Measurements from ENCODE around the gene WDR43. TPM values are rescaled to one million over a fixed set of nuclear protein-coding genes. Genes with fewer than 3 reads are reported as not detected.
A peak's percentile ranks its signal among the peaks of the same experiment; 100 is the strongest.

The WDR43 gene
- total and polyA plus RNA-seq, 2 donors, result 15.6 to 49.0 TPM

DNA sequence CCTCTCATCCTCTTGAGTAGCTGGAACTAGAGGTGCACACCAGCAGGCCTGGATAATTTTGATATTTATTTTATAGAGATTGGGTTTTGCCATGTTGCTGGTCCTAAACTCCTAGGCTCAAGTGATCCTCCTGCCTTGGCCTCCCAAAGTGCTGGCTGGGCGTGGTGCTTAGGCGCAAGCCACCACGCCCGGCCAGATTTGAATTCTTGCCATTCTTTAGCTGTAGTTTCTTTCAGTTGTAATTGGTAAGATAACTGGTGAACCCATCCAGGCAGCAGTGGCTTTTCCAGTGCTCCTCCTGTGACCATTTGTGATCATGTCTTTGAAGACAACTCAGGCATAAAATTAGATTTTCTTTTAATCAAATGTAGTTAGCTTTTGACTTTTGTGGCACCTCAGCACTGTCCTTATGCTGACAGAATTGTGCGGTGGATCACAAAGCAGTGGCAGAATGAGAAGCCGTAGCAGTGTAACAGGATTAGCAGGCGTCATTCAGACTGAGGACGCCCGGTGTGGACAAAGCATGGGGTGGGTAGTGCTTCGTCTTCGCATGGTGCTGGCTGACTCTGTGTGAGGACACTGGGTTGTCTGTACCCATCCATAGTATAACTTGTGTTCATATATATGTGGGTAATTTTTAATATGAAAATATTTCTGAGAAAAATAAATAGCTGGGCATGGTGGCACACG lies 56.6 kb downstream of the WDR43 start:
- Histone ChIP-seq H3K4me1 (ENCODE audit: control insufficient read depth in 2 of 2, insufficient read depth in 2 of 2, low read length in 2 of 2) (peaks cover 0 to 2% of the 10 kb centered on the region in 2 donors), H3K36me3 (ENCODE audit: control insufficient read depth in 2 of 2, insufficient read depth in 2 of 2, low read length in 1 of 2) (peaks cover 16 to 27% of the 10 kb centered on the region in 2 donors), H3K27ac (ENCODE audit: low read depth in 1 of 2, low read length in 1 of 2) (no peak overlapping the region), H3K9me3 (ENCODE audit: control insufficient read depth in 2 of 2, insufficient read depth in 1 of 2, low read length in 1 of 2) (no peaks in the 10 kb centered on the region), H3K4me3 (ENCODE audit: low read length in 2 of 2) (no peak overlapping the region), H3K27me3 (ENCODE audit: control insufficient read depth in 2 of 2, insufficient read depth in 1 of 2, low read length in 1 of 2) (no peaks in the 10 kb centered on the region)
- 97% methylated on average over 12 of the region's 12 CpGs for WGBS
- DNase-seq (ENCODE audit: low read depth in 6 of 9, low spot score in 9 of 9), result no peak

DNA sequence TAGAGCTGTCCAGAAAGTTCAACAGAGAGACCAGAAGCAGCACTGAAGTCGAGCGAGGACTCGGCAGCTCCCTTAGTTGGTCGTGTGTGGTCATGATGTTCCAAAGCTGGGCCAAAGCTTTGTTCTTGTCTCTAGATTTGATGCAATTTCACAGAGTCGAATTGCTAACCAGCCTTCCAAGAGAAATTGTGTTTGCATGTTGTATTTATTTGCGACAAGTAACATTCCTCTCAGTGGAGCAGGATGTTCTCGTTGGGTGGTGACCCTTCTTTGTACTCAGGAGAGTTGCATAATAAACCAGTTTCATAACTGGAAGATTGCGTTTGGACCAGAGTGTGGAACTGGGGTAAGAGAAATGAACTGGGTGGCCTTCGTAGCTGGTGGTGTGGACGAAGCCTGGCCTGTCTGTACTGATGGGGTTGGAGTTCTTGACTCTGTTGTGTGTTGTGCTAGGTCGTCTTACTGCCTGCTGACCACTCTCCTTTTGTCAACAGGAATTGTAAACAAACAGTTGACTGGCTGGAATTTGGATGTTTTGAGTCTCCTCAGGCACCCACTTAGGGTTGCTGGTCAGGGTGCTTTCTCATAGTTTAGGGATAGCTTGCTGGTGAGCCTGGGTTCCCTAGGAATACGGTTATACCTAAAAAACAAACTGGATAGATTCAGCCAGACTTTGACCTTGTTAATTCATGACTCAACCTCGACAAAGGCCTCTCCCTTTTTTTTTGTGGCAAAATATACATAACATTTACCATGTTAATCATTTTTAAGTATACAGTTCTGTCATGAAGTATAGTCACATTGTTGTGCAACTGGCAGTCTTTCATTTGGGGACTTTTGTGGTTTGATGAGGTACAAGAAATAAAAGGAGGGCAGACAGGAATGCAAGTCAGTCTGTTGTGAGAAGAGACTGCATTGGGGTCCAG lies 57.7 kb downstream of the WDR43 start:
- H3K9me3 ChIP-seq (ENCODE audit: control insufficient read depth in 2 of 2, insufficient read depth in 1 of 2, low read length in 1 of 2), result no peaks in the 10 kb centered on the region
- DNase-seq (ENCODE audit: low read depth in 6 of 9, low spot score in 9 of 9), result no peak
- 86% methylated on average over 13 of the region's 13 CpGs for WGBS

DNA sequence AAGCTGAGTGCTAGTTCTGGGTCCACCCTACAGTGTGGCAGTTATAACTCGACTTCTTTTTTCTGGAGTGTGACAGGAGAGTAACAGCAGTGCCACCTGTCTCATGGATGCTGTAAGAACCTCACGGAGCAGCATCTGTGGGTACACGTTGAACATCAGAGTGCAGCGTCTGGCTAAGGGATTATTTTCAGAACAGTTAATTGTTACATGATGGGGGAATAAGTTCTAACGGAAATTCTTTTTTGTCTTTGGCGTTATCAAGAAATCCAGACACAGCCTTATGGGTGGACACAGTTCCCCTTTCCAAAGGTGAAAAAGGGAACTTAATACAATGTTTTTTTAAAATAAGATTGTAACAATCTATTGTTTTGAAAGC lies 58.4 kb downstream of the WDR43 start:
- Histone ChIP-seq H3K36me3 (ENCODE audit: control insufficient read depth in 2 of 2, insufficient read depth in 2 of 2, low read length in 1 of 2) (peaks cover 10 to 15% of the 10 kb centered on the region in 2 donors), H3K27ac (ENCODE audit: low read depth in 1 of 2, low read length in 1 of 2) (no peak overlapping the region), H3K9me3 (ENCODE audit: control insufficient read depth in 2 of 2, insufficient read depth in 1 of 2, low read length in 1 of 2) (no peaks in the 10 kb centered on the region), H3K27me3 (ENCODE audit: control insufficient read depth in 2 of 2, insufficient read depth in 1 of 2, low read length in 1 of 2) (no peaks in the 10 kb centered on the region), H3K4me1 (ENCODE audit: control insufficient read depth in 2 of 2, insufficient read depth in 2 of 2, low read length in 2 of 2) (peaks cover 0 to 2% of the 10 kb centered on the region in 2 donors), H3K4me3 (ENCODE audit: low read length in 2 of 2) (no peak overlapping the region)
- WGBS, result 8% methylated on average over 6 of the region's 6 CpGs
- DNase-seq (ENCODE audit: low read depth in 6 of 9, low spot score in 9 of 9), result peak in 2 of 9 donors; percentile 21 to 44

More for the DNA sequence above, 57.7 kb downstream of the WDR43 start:
- Histone ChIP-seq H3K27ac (ENCODE audit: low read depth in 1 of 2, low read length in 1 of 2) (no peak overlapping the region), H3K4me1 (ENCODE audit: control insufficient read depth in 2 of 2, insufficient read depth in 2 of 2, low read length in 2 of 2) (peaks cover 0 to 2% of the 10 kb centered on the region in 2 donors), H3K36me3 (ENCODE audit: control insufficient read depth in 2 of 2, insufficient read depth in 2 of 2, low read length in 1 of 2) (peaks cover 10 to 17% of the 10 kb centered on the region in 2 donors), H3K27me3 (ENCODE audit: control insufficient read depth in 2 of 2, insufficient read depth in 1 of 2, low read length in 1 of 2) (no peaks in the 10 kb centered on the region), H3K4me3 (ENCODE audit: low read length in 2 of 2) (no peak overlapping the region)

DNA sequence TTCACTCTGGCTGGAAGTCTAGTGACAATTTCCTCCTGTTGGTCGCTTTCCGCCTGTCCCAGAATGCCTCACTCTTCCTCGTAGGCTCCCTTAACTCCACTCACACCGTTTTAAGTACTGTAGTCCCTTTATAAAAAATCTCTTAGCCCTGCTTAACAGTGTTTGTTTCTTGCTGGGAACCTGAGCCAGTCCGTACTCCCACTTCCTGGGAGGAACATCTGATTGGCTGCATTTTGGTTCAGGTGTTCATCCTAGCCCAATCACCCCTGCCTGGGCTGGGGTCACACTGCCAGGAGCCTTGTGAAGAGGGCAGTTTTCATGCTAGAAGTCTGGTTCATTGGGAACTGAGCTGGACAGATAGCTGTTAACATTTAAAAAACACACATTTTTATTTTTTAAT lies 61.0 kb downstream of the WDR43 start:
- H3K27me3 ChIP-seq (ENCODE audit: control insufficient read depth in 2 of 2, insufficient read depth in 1 of 2, low read length in 1 of 2), result no peaks in the 10 kb centered on the region
- H3K27ac ChIP-seq (ENCODE audit: low read depth in 1 of 2, low read length in 1 of 2), result no peak overlapping the region
- no peaks in the 10 kb centered on the region for H3K36me3 ChIP-seq (ENCODE audit: control insufficient read depth in 2 of 2, insufficient read depth in 2 of 2, low read length in 1 of 2)
- no peaks in the 10 kb centered on the region for H3K9me3 ChIP-seq (ENCODE audit: control insufficient read depth in 2 of 2, insufficient read depth in 1 of 2, low read length in 1 of 2)
- H3K4me3 ChIP-seq (ENCODE audit: low read length in 2 of 2), result no peak overlapping the region
- H3K4me1 ChIP-seq (ENCODE audit: control insufficient read depth in 2 of 2, insufficient read depth in 2 of 2, low read length in 2 of 2), result peaks cover 2 to 4% of the 10 kb centered on the region in 2 donors
- DNase-seq (ENCODE audit: low read depth in 6 of 9, low spot score in 9 of 9), result no peak
- 94% methylated on average over 5 of the region's 5 CpGs for WGBS

DNA sequence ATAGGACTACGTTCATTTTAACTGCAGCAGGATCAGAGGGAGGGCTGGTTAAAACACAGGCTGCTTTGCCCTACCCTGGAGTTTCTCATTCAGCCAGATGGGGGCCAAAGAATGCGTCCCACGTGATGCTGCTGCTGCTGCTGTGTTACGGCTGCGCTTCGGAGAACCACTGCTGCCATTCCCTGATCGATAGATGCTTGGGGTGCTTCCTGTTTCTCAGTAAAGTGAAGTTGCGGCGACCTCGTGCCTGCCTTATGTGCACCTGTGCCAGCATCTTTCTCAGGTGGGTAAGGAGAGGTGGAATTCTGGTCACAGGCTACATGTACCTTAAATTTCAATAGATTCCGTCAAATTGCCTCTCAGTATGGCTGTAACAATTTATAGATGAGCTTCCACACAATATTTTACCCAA lies 62.0 kb downstream of the WDR43 start:
- no peaks in the 10 kb centered on the region for H3K27me3 ChIP-seq (ENCODE audit: control insufficient read depth in 2 of 2, insufficient read depth in 1 of 2, low read length in 1 of 2)
- H3K27ac ChIP-seq (ENCODE audit: low read depth in 1 of 2, low read length in 1 of 2), result no peak overlapping the region
- H3K4me3 ChIP-seq (ENCODE audit: low read length in 2 of 2), result no peak overlapping the region
- no peaks in the 10 kb centered on the region for H3K36me3 ChIP-seq (ENCODE audit: control insufficient read depth in 2 of 2, insufficient read depth in 2 of 2, low read length in 1 of 2)
- WGBS, result 27% methylated on average over 11 of the region's 11 CpGs
- no peaks in the 10 kb centered on the region for H3K9me3 ChIP-seq (ENCODE audit: control insufficient read depth in 2 of 2, insufficient read depth in 1 of 2, low read length in 1 of 2)
- H3K4me1 ChIP-seq (ENCODE audit: control insufficient read depth in 2 of 2, insufficient read depth in 2 of 2, low read length in 2 of 2), result peaks cover 2 to 4% of the 10 kb centered on the region in 2 donors
- DNase-seq (ENCODE audit: low read depth in 6 of 9, low spot score in 9 of 9), result peak in 5 of 9 donors; percentile 12 to 45 (median 26)

DNA sequence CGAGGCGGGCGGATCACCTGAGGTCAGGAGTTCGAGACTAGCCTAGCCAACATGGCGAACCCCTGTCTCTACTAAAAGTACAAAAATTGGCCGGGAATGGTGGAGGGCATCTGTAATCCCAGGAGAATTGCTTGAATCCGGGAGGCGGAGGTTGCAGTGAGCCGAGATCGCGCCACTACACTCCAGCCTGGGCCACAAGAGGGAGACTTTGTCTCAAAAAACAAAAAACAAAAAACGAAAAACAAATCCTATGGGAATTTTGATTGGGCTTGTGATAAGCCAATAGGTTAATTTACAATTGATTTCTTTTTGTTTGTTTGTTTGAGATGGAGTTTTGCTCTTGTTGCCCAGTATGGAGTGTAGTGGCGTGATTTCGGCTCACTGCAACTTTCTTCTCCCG lies 62.4 kb downstream of the WDR43 start:
- H3K36me3 ChIP-seq (ENCODE audit: control insufficient read depth in 2 of 2, insufficient read depth in 2 of 2, low read length in 1 of 2), result no peaks in the 10 kb centered on the region
- H3K4me3 ChIP-seq (ENCODE audit: low read length in 2 of 2), result no peak overlapping the region
- WGBS, result 93% methylated on average over 15 of the region's 15 CpGs
- no peak overlapping the region for H3K27ac ChIP-seq (ENCODE audit: low read depth in 1 of 2, low read length in 1 of 2)
- peaks cover 2 to 4% of the 10 kb centered on the region in 2 donors for H3K4me1 ChIP-seq (ENCODE audit: control insufficient read depth in 2 of 2, insufficient read depth in 2 of 2, low read length in 2 of 2)
- no peaks in the 10 kb centered on the region for H3K9me3 ChIP-seq (ENCODE audit: control insufficient read depth in 2 of 2, insufficient read depth in 1 of 2, low read length in 1 of 2)
- H3K27me3 ChIP-seq (ENCODE audit: control insufficient read depth in 2 of 2, insufficient read depth in 1 of 2, low read length in 1 of 2), result no peaks in the 10 kb centered on the region
- no peak for DNase-seq (ENCODE audit: low read depth in 6 of 9, low spot score in 9 of 9)

DNA sequence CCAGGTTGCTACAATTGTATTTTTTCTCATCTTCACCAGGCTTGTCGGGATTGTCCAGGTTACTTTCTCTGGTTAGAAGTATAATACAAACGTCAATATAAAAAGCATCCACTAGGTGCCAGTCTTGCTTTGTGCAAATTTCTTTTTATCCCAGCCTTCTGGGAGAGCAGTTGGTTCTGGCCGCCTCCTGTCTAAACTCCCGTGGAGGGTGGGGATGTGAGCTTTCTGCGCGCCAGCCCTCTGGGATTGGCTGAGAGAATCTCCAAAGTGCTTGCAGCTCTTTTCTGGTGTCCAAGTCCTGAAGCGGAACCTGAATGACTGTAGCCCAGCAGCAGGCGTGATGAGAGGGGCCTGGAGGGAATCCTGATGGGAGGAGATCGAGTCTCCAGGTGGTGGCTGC lies 64.2 kb downstream of the WDR43 start:
- Histone ChIP-seq H3K27me3 (ENCODE audit: control insufficient read depth in 2 of 2, insufficient read depth in 1 of 2, low read length in 1 of 2) (no peaks in the 10 kb centered on the region), H3K4me1 (ENCODE audit: control insufficient read depth in 2 of 2, insufficient read depth in 2 of 2, low read length in 2 of 2) (peaks cover 0 to 4% of the 10 kb centered on the region in 2 donors), H3K36me3 (ENCODE audit: control insufficient read depth in 2 of 2, insufficient read depth in 2 of 2, low read length in 1 of 2) (no peaks in the 10 kb centered on the region), H3K9me3 (ENCODE audit: control insufficient read depth in 2 of 2, insufficient read depth in 1 of 2, low read length in 1 of 2) (no peaks in the 10 kb centered on the region), H3K27ac (ENCODE audit: low read depth in 1 of 2, low read length in 1 of 2) (no peak overlapping the region), H3K4me3 (ENCODE audit: low read length in 2 of 2) (no peak overlapping the region)
- WGBS, result 33% methylated on average over 9 of the region's 9 CpGs
- DNase-seq (ENCODE audit: low read depth in 6 of 9, low spot score in 9 of 9), result peak; percentile 16 to 84 (median 61)

DNA sequence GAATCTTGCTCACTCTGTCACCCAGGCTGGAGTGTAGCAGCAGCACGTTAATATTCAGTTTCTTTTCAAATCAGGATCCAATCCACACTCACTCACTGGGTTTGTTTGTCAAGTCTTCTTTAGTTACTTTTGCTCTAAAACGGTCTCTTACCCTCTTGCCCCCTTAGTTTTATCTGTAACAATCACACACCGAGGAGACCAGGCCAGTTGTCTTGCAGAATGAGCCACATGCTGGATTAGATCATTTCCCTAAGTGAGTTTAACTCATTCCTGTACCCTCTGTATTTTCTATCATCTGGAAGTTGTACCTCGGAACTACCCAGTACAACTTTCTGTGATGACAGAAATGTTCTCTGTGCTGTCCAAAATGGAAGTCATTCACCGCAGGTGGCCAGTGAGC lies 65.9 kb downstream of the WDR43 start:
- peaks cover 0 to 4% of the 10 kb centered on the region in 2 donors for H3K4me1 ChIP-seq (ENCODE audit: control insufficient read depth in 2 of 2, insufficient read depth in 2 of 2, low read length in 2 of 2)
- H3K4me3 ChIP-seq (ENCODE audit: low read length in 2 of 2), result no peak overlapping the region
- H3K36me3 ChIP-seq (ENCODE audit: control insufficient read depth in 2 of 2, insufficient read depth in 2 of 2, low read length in 1 of 2), result no peaks in the 10 kb centered on the region
- no peak overlapping the region for H3K27ac ChIP-seq (ENCODE audit: low read depth in 1 of 2, low read length in 1 of 2)
- no peak for DNase-seq (ENCODE audit: low read depth in 6 of 9, low spot score in 9 of 9)
- no peaks in the 10 kb centered on the region for H3K9me3 ChIP-seq (ENCODE audit: control insufficient read depth in 2 of 2, insufficient read depth in 1 of 2, low read length in 1 of 2)
- 88% methylated on average over 5 of the region's 5 CpGs for WGBS
- no peaks in the 10 kb centered on the region for H3K27me3 ChIP-seq (ENCODE audit: control insufficient read depth in 2 of 2, insufficient read depth in 1 of 2, low read length in 1 of 2)

DNA sequence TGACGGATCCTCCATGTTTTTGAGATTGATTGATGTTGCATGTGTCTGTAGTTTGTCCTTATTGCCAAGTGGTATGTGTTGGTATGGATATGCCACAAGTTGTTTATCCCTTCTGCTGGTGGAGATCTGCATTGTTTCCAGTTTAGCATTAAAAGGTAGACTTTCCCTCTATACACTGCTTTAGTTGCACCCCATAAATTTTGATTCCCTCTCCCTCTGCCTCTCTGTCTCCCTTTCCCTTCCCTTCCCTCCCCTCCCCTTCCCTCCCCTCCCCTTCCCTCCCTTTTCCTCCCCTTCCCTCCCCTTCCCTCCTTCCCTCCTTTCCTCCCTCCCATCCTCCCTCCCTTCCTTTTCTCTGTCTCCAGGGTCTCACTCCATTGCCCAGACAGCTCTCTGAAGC lies 68.0 kb downstream of the WDR43 start:
- 96% methylated on average over 1 of the region's 1 CpG for WGBS

More for the DNA sequence above, 68.0 kb downstream of the WDR43 start:
- Histone ChIP-seq H3K4me1 (ENCODE audit: control insufficient read depth in 2 of 2, insufficient read depth in 2 of 2, low read length in 2 of 2) (peaks cover 0 to 4% of the 10 kb centered on the region in 2 donors), H3K36me3 (ENCODE audit: control insufficient read depth in 2 of 2, insufficient read depth in 2 of 2, low read length in 1 of 2) (no peaks in the 10 kb centered on the region), H3K27ac (ENCODE audit: low read depth in 1 of 2, low read length in 1 of 2) (no peak overlapping the region), H3K27me3 (ENCODE audit: control insufficient read depth in 2 of 2, insufficient read depth in 1 of 2, low read length in 1 of 2) (no peaks in the 10 kb centered on the region), H3K4me3 (ENCODE audit: low read length in 2 of 2) (no peak overlapping the region), H3K9me3 (ENCODE audit: control insufficient read depth in 2 of 2, insufficient read depth in 1 of 2, low read length in 1 of 2) (no peaks in the 10 kb centered on the region)
- DNase-seq (ENCODE audit: low read depth in 6 of 9, low spot score in 9 of 9), result no peak

Data from thymus (tissue), 11 donors.